ENCODE results near the gene PPP2R3B.
"Not testable (repeated sequence)": the region's sequence is repeated elsewhere in the genome, so short reads cannot be mapped to it uniquely, and the experiment has no call there.

The PPP2R3B gene

GRCh38 chrX:319579-320125, 67.1 kb downstream of the PPP2R3B start:
- DNase-seq (ENCODE audit: low read depth) = no peak

GRCh38 chrX:318739-319578, 67.7 kb downstream of the PPP2R3B start, which contains the start of gene GTPBP6:
TSS of gene GTPBP6 (minus strand) at chrX:318796. CDS start at chrX:318787, 9 bp downstream.
- DNase-seq (ENCODE audit: low read depth) = peak; percentile 99

GRCh38 chrX:318068-318738, 68.5 kb downstream of the PPP2R3B start:
- DNase-seq (ENCODE audit: low read depth) = peak; percentile 98

- DNase-seq (ENCODE audit: low read depth) = no peak
Measured at GRCh38 chrX:317424-318067, 69.2 kb downstream of the PPP2R3B start.

- DNase-seq (ENCODE audit: low read depth) = no peak
Measured at GRCh38 chrX:316351-317325, 70.1 kb downstream of the PPP2R3B start.

- DNase-seq (ENCODE audit: low read depth) = no peak
Measured at GRCh38 chrX:314781-315595, 71.7 kb downstream of the PPP2R3B start.

GRCh38 chrX:314049-314448, 72.7 kb downstream of the PPP2R3B start:
- no peak for DNase-seq (ENCODE audit: low read depth)

- DNase-seq (ENCODE audit: low read depth) = no peak
Measured at GRCh38 chrX:313546-313945, 73.2 kb downstream of the PPP2R3B start.

GRCh38 chrX:312621-313331, 73.9 kb downstream of the PPP2R3B start:
- no peak for DNase-seq (ENCODE audit: low read depth)

GRCh38 chrX:311156-312129, 75.3 kb downstream of the PPP2R3B start:
- DNase-seq (ENCODE audit: low read depth) = no peak

- no peak for DNase-seq (ENCODE audit: low read depth)
Measured at GRCh38 chrX:310621-311155, 76.0 kb downstream of the PPP2R3B start.

GRCh38 chrX:308821-309520, 77.7 kb downstream of the PPP2R3B start:
- no peak for DNase-seq (ENCODE audit: low read depth)

GRCh38 chrX:307261-308111, 79.2 kb downstream of the PPP2R3B start:
- no peak for DNase-seq (ENCODE audit: low read depth)

GRCh38 chrX:306614-307251, 80.0 kb downstream of the PPP2R3B start:
- DNase-seq (ENCODE audit: low read depth) = not testable (repeated sequence)

GRCh38 chrX:305781-306613, 80.7 kb downstream of the PPP2R3B start:
- not testable (repeated sequence) for DNase-seq (ENCODE audit: low read depth)

Data from amniotic epithelial cell (primary cell).